WTC11 (cell line): ENCODE data around the gene ZNF688. TPM values are rescaled to one million over a fixed set of nuclear protein-coding genes. Genes with fewer than 3 reads are reported as not detected.

Source experiments
- ATAC-seq: fragments of 200-7000 bp; cut with Tn5 transposase; 2 replicates; pipeline ENCODE4 v1.10.0; 2021; ENCODE audit warnings: mild to moderate bottlenecking, moderate library complexity
- CTCF ChIA-PET: fragments of 300-600 bp; sonication (Branson Sonifier 250); formaldehyde crosslinking; loops from one replicate; lab custom pipeline; 2021; ENCODE audit warnings: antibody characterized with exemption; lab: Charles Lee
- POLR2A ChIA-PET: fragments of 350-600 bp; sonication (Branson Sonifier 250); formaldehyde crosslinking; loops from one replicate; lab custom pipeline; 2021; ENCODE audit warnings: antibody characterized with exemption; lab: Charles Lee
- DNase-seq: peaks from one replicate; pipeline ENCODE4 v3.0.0; 2021; ENCODE audit warnings: low spot score
- H3K27ac Mint-ChIP-seq: 2 replicates; pipeline ENCODE4 v1.8.0; 2021; ENCODE audit warnings: mixed read lengths
- H3K27me3 Mint-ChIP-seq: 2 replicates; pipeline ENCODE4 v1.8.0; 2021; ENCODE audit warnings: low read depth, mild to moderate bottlenecking, moderate library complexity, mixed read lengths
- H3K36me3 Mint-ChIP-seq: 2 replicates; pipeline ENCODE4 v1.8.0; 2021; ENCODE audit warnings: mixed read lengths
- H3K4me1 Mint-ChIP-seq: 2 replicates; pipeline ENCODE4 v1.8.0; 2022; ENCODE audit warnings: mixed read lengths
- H3K4me3 Mint-ChIP-seq: 2 replicates; pipeline ENCODE4 v1.8.0; 2021; ENCODE audit warnings: mild to moderate bottlenecking, moderate library complexity, mixed read lengths
- H3K9me3 Mint-ChIP-seq: 2 replicates; pipeline ENCODE4 v1.8.0; 2021; ENCODE audit warnings: mixed read lengths
- ATF2 ChIP-seq: sonication (generic); formaldehyde crosslinking; IDR thresholded peaks from 2 replicates; pipeline ENCODE4 v1.8.1; 2022; ENCODE audit warnings: low read depth, missing genetic modification reagents, borderline replicate concordance
- CBFB ChIP-seq: sonication (generic); formaldehyde crosslinking; IDR thresholded peaks from 2 replicates; pipeline ENCODE4 v1.8.1; 2022; ENCODE audit warnings: mild to moderate bottlenecking, low read depth, missing genetic modification reagents
- CREM ChIP-seq: sonication (generic); formaldehyde crosslinking; IDR thresholded peaks from 2 replicates; pipeline ENCODE4 v1.8.1; 2022; ENCODE audit warnings: mild to moderate bottlenecking, missing genetic modification reagents, moderate library complexity
- FOXK1 ChIP-seq: sonication (generic); formaldehyde crosslinking; IDR thresholded peaks from 2 replicates; pipeline ENCODE4 v1.8.0; 2022; ENCODE audit warnings: mild to moderate bottlenecking, moderate library complexity, missing genetic modification reagents
- GABPB1 ChIP-seq: sonication (generic); formaldehyde crosslinking; IDR thresholded peaks from 2 replicates; pipeline ENCODE4 v1.8.1; 2023; ENCODE audit warnings: mild to moderate bottlenecking, missing genetic modification reagents
- GTF2I ChIP-seq: fragments of 250-450 bp; sonication (Bioruptor Pico); conservative IDR thresholded peaks from 2 replicates; pipeline ENCODE4 v1.4.0; 2021; ENCODE audit warnings: mild to moderate bottlenecking
- RELA ChIP-seq: sonication (generic); formaldehyde crosslinking; IDR thresholded peaks from 2 replicates; pipeline ENCODE4 v1.8.1; 2022; ENCODE audit warnings: missing genetic modification reagents, mild to moderate bottlenecking, borderline replicate concordance
- SMAD3 ChIP-seq: sonication (generic); formaldehyde crosslinking; IDR thresholded peaks from 2 replicates; pipeline ENCODE4 v1.8.0; 2022; ENCODE audit warnings: missing genetic modification reagents, mild to moderate bottlenecking, borderline replicate concordance
- SMAD4 ChIP-seq: sonication (generic); formaldehyde crosslinking; IDR thresholded peaks from 2 replicates; pipeline ENCODE4 v1.8.0; 2022; ENCODE audit warnings: mild to moderate bottlenecking, missing genetic modification reagents
- TEAD4 ChIP-seq: sonication (generic); formaldehyde crosslinking; IDR thresholded peaks from 2 replicates; pipeline ENCODE4 v1.8.0; 2022; ENCODE audit warnings: mild to moderate bottlenecking, missing genetic modification reagents
- ZNF121 ChIP-seq: sonication (generic); formaldehyde crosslinking; IDR thresholded peaks from 2 replicates; pipeline ENCODE4 v1.8.0; 2023; ENCODE audit warnings: missing genetic modification reagents
- ZNF219 ChIP-seq: sonication (generic); formaldehyde crosslinking; IDR thresholded peaks from 2 replicates; pipeline ENCODE4 v1.8.0; 2023; ENCODE audit warnings: missing genetic modification reagents, mild to moderate bottlenecking, borderline replicate concordance
- ZNF232 ChIP-seq: sonication (generic); formaldehyde crosslinking; IDR thresholded peaks from 2 replicates; pipeline ENCODE4 v1.8.0; 2022; ENCODE audit warnings: mild to moderate bottlenecking, missing genetic modification reagents
- total RNA-seq: library from RNA; stranded (reverse); gene quantifications from 3 replicates; pipeline ENCODE4 v1.2.3, GENCODE V29; 2021
- TF ChIP-seq, protein P1 (sequence below): sonication (generic); formaldehyde crosslinking; IDR thresholded peaks from 2 replicates; pipeline ENCODE4 v1.8.0; 2022; ENCODE audit warnings: mild to moderate bottlenecking, missing genetic modification reagents
- TF ChIP-seq, protein P2 (sequence below): sonication (generic); formaldehyde crosslinking; IDR thresholded peaks from 2 replicates; pipeline ENCODE4 v1.8.1; 2023; ENCODE audit warnings: mild to moderate bottlenecking, missing genetic modification reagents, moderate library complexity

Gene ZNF688
- total RNA-seq, 1 experiment from 2014 or later = 4.2 TPM

GRCh38 chr16:30609002-30609925, 37.8 kb upstream of the ZNF688 start:
- TF ChIP-seq ZNF219 (no peak), GABPB1 (CRISPR knock-in tag) (0 out of 2 replicates have a peak, but pooled peaks have one; percentile 12), ZNF232 (CRISPR knock-in tag) (0 out of 2 replicates have a peak, but pooled peaks have one; percentile 61), CREM (0 out of 2 replicates have a peak, but pooled peaks have one; percentile 3), SMAD3 (CRISPR knock-in tag) (no peak), RELA (0 out of 2 replicates have a peak, but pooled peaks have one; percentile 20), FOXK1 (CRISPR knock-in tag) (peak; percentile 22; the same call in 1 of the 2 replicates), SMAD4 (CRISPR knock-in tag) (0 out of 2 replicates have a peak, but pooled peaks have one; percentile 37)
- TF ChIP-seq, protein P1, sequence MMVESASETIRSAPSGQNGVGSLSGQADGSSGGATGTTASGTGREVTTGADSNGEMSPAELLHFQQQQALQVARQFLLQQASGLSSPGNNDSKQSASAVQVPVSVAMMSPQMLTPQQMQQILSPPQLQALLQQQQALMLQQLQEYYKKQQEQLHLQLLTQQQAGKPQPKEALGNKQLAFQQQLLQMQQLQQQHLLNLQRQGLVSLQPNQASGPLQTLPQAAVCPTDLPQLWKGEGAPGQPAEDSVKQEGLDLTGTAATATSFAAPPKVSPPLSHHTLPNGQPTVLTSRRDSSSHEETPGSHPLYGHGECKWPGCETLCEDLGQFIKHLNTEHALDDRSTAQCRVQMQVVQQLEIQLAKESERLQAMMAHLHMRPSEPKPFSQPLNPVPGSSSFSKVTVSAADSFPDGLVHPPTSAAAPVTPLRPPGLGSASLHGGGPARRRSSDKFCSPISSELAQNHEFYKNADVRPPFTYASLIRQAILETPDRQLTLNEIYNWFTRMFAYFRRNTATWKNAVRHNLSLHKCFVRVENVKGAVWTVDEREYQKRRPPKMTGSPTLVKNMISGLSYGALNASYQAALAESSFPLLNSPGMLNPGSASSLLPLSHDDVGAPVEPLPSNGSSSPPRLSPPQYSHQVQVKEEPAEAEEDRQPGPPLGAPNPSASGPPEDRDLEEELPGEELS (CRISPR knock-in tag) = 0 out of 2 replicates have a peak, but pooled peaks have one; percentile 51
- CTCF ChIA-PET = interaction anchor here (0.5 to 3.8 kb wide), 11 partner anchors 11 to 200 kb away, joined by 3 to 18 read pairs (median 6); partner anchors contain the start of gene DCTPP1
- no peaks in the 10 kb centered on the region for H3K9me3 Mint-ChIP-seq
- peaks cover 3% of the 10 kb centered on the region; the same call in 1 of the 2 replicates for H3K4me1 Mint-ChIP-seq
- ATAC-seq (peak; percentile 32), DNase-seq (peak; percentile 46)
- peak overlapping the region; percentile 41; the same call in 1 of the 2 replicates for H3K27ac Mint-ChIP-seq
- no peaks in the 10 kb centered on the region; the same call in 1 of the 2 replicates for H3K27me3 Mint-ChIP-seq
- H3K36me3 Mint-ChIP-seq = peaks cover 24% of the 10 kb centered on the region
- peak overlapping the region; percentile 84 for H3K4me3 Mint-ChIP-seq
- POLR2A ChIA-PET = interaction anchor here (0.6 to 2.3 kb wide), 9 partner anchors 7 to 231 kb away, joined by 3 to 14 read pairs (median 5); partner anchors contain the start of genes DCTPP1, ZNF688 and ZNF785

DNA sequence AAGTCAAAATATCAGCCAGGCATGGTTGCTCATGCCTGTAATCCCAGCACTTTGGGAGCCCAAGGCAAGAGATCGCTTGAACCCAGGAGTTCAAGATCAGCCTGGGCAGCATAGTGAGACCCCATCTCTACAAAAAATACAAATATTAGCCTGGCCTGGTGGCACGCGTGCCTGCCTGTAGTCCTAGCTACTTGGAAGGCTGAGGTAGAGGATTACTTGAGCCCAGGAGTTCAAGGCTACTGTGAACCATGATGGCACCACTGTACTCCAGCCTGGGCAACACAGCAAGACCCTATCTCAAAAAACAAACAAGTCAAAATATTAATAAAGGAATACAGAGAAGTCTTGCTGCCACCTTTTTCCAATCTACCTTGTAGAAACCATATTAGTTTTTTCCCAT, 34.5 kb upstream of the ZNF688 start:
- CTCF ChIA-PET = interaction anchor here (0.5 to 3.8 kb wide), 4 partner anchors 7 to 176 kb away, joined by 3 to 17 read pairs (median 4); partner anchors contain the start of gene DCTPP1

GRCh38 chr16:30605158-30605557, 33.6 kb upstream of the ZNF688 start:
- CTCF ChIA-PET = interaction anchor here (0.6 kb wide), 1 partner anchor 1119 kb away, joined by 3 read pairs; no protein-coding TSS in a partner anchor
- H3K9me3 Mint-ChIP-seq = no peaks in the 10 kb centered on the region
- H3K4me1 Mint-ChIP-seq = no peaks in the 10 kb centered on the region
- H3K4me3 Mint-ChIP-seq = no peak overlapping the region
- ATAC-seq = no peak
- no peaks in the 10 kb centered on the region for H3K27me3 Mint-ChIP-seq
- TF ChIP-seq GABPB1 (CRISPR knock-in tag) = no peak
- TF ChIP-seq CBFB (CRISPR knock-in tag) = no peak
- no peak for TF ChIP-seq ZNF219
- no peak for TF ChIP-seq ATF2 (CRISPR knock-in tag)
- TF ChIP-seq TEAD4 = no peak
- H3K36me3 Mint-ChIP-seq = peaks cover 33% of the 10 kb centered on the region
- DNase-seq = no peak
- POLR2A ChIA-PET = no interaction called here
- 0 out of 2 replicates have a peak overlapping the region, but pooled peaks have one; percentile 71 for H3K27ac Mint-ChIP-seq

More for the DNA sequence above, 34.5 kb upstream of the ZNF688 start:
- no peak for ATAC-seq
- Mint-ChIP-seq H3K36me3 (peaks cover 33% of the 10 kb centered on the region), H3K4me3 (no peak overlapping the region), H3K4me1 (peaks cover 3% of the 10 kb centered on the region; the same call in 1 of the 2 replicates), H3K9me3 (no peaks in the 10 kb centered on the region), H3K27ac (no peak overlapping the region), H3K27me3 (no peaks in the 10 kb centered on the region)
- DNase-seq = no peak
- no peak for TF ChIP-seq ATF2 (CRISPR knock-in tag)
- TF ChIP-seq, protein P2, sequence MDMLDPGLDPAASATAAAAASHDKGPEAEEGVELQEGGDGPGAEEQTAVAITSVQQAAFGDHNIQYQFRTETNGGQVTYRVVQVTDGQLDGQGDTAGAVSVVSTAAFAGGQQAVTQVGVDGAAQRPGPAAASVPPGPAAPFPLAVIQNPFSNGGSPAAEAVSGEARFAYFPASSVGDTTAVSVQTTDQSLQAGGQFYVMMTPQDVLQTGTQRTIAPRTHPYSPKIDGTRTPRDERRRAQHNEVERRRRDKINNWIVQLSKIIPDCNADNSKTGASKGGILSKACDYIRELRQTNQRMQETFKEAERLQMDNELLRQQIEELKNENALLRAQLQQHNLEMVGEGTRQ (CRISPR knock-in tag) = no peak
- TF ChIP-seq GTF2I (CRISPR knock-in tag) = peak; percentile 46; the same call in 1 of the 2 replicates
- TF ChIP-seq ZNF121 (CRISPR knock-in tag) = peak; percentile 90
- POLR2A ChIA-PET = interaction anchor here (0.5 kb wide), 1 partner anchor 11 kb away, joined by 8 read pairs; no protein-coding TSS in a partner anchor
